A549 (cell line): ENCODE measurements around the gene NCBP3. TPM values are rescaled to one million over a fixed set of nuclear protein-coding genes. Genes with fewer than 3 reads are reported as not detected.

Experiments
- ATAC-seq, 2 experiments: fragments of 200-7000 bp in 1 of 2; fragments of >200 bp in 1 of 2; cut with Nextera tagmentation in 1 of 2; cut with Tn5 transposase in 1 of 2; 3 replicates each; pipeline versions ENCODE4 v1.8.0 to v1.9.1; 2018 to 2020; ENCODE audit warnings: mild to moderate bottlenecking in 1 of 2, moderate library complexity in 1 of 2
- CTCF ChIA-PET: fragments of 300-600 bp; sonication (Branson Sonifier 250); formaldehyde crosslinking; extraction: SDS; loops from one replicate; lab custom pipeline; 2021; ENCODE audit warnings: antibody characterized with exemption, inconsistent platforms; lab: Yijun Ruan, JAX
- POLR2A ChIA-PET: fragments of 350-600 bp; formaldehyde crosslinking; extraction: SDS; loops from one replicate; lab custom pipeline; 2021; ENCODE audit warnings: antibody characterized with exemption, inconsistent platforms; lab: Yijun Ruan, JAX
- DNase-seq, 2 experiments: peaks; one replicate each; pipeline versions ENCODE4 v3.0.0 to v3.0.0-alpha.2; 2011 to 2016; ENCODE audit warnings: low read depth in 1 of 2, low spot score in 1 of 2
- FAIRE-seq: peaks from 2 replicates; lab custom pipeline; 2011; peaks lifted over from hg19 to GRCh38; lab: Jason Lieb, UNC
- H3K27ac ChIP-seq, 2 experiments: fragments of >200 bp; sonication (Bioruptor Twin); formaldehyde crosslinking; 3 replicates each; pipeline ENCODE4 v1.5.1; 2016 to 2017
- H3K4me1 ChIP-seq: fragments of >200 bp; sonication (Bioruptor Twin); formaldehyde crosslinking; 3 replicates; pipeline ENCODE4 v1.6.1; 2016
- H3K4me2 ChIP-seq: fragments of >200 bp; sonication (Bioruptor Twin); formaldehyde crosslinking; 3 replicates; pipeline ENCODE4 v1.6.1; 2016
- H3K4me3 ChIP-seq: fragments of >200 bp; sonication (Bioruptor Twin); formaldehyde crosslinking; 3 replicates; pipeline ENCODE4 v1.5.1; 2016
- H3K9me3 ChIP-seq: fragments of >200 bp; sonication (Bioruptor Twin); formaldehyde crosslinking; 3 replicates; pipeline ENCODE4 v1.6.1; 2016
- BHLHE40 ChIP-seq: IDR thresholded peaks from 2 replicates; pipeline ENCODE4 v1.6.1; 2012; ENCODE audit warnings: low read depth, low read length, inconsistent platforms
- CBX8 ChIP-seq: fragments of 200-600 bp; sonication (generic); IDR thresholded peaks from 2 replicates; pipeline ENCODE4 v1.6.1; 2016
- CHD2 ChIP-seq: fragments of 150-350 bp; IDR thresholded peaks from 2 replicates; pipeline ENCODE4 v1.6.1; 2014; ENCODE audit warnings: low read length; ENCODE audit not compliant: partially characterized antibody
- EHF ChIP-seq: fragments of 250-450 bp; sonication (Bioruptor Pico); IDR thresholded peaks from 2 replicates; pipeline ENCODE4 v1.5.0; 2020; ENCODE audit warnings: mild to moderate bottlenecking
- EP300 ChIP-seq, 2 experiments: fragments of >200 bp; sonication (Bioruptor Twin); formaldehyde crosslinking; IDR thresholded peaks; 2 replicates in 1 of 2; 3 replicates in 1 of 2; pipeline ENCODE4 v1.6.1; 2016 to 2017
- FOSB ChIP-seq: fragments of 250-450 bp; sonication (Bioruptor Pico); IDR thresholded peaks from 2 replicates; pipeline ENCODE4 v1.5.0; 2020; ENCODE audit warnings: mild to moderate bottlenecking, moderate library complexity
- GATA3 ChIP-seq: IDR thresholded peaks from 2 replicates; pipeline ENCODE4 v1.6.1; 2012; ENCODE audit warnings: borderline replicate concordance
- HDAC2 ChIP-seq: fragments of 200-600 bp; sonication (generic); IDR thresholded peaks from 2 replicates; pipeline ENCODE4 v1.6.1; 2016
- HEYL ChIP-seq: fragments of 250-450 bp; sonication (Bioruptor Pico); IDR thresholded peaks from 2 replicates; pipeline ENCODE4 v1.8.0; 2021; ENCODE audit warnings: mild to moderate bottlenecking, moderate library complexity
- JUNB ChIP-seq: fragments of >200 bp; sonication (Bioruptor Twin); formaldehyde crosslinking; IDR thresholded peaks from 2 replicates; pipeline ENCODE4 v1.6.1; 2016
- MAFK ChIP-seq: fragments of 450-650 bp; IDR thresholded peaks from 2 replicates; pipeline ENCODE4 v1.6.1; 2014; ENCODE audit not compliant: partially characterized antibody
- MYC ChIP-seq: IDR thresholded peaks from 2 replicates; pipeline ENCODE4 v1.6.1; 2012; ENCODE audit warnings: mild to moderate bottlenecking, inconsistent platforms, low read length, improper control_type of control experiment, borderline replicate concordance
- NFE2L2 ChIP-seq: fragments of 150-350 bp; conservative IDR thresholded peaks from 2 replicates; pipeline ENCODE4 v1.6.1; 2014; ENCODE audit warnings: low read length
- POLR2A ChIP-seq: IDR thresholded peaks from 2 replicates; pipeline ENCODE4 v1.6.1; 2012; ENCODE audit warnings: mild to moderate bottlenecking, low read length
- RCOR1 ChIP-seq: fragments of 150-350 bp; IDR thresholded peaks from 2 replicates; pipeline ENCODE4 v1.6.1; 2014; ENCODE audit warnings: antibody characterized with exemption, low read length, low read depth
- SMC3 ChIP-seq: fragments of >200 bp; sonication (Bioruptor Twin); formaldehyde crosslinking; IDR thresholded peaks from 3 replicates; pipeline ENCODE4 v1.6.1; 2018; ENCODE audit warnings: inconsistent platforms
- SREBF2 ChIP-seq: fragments of 450-650 bp; IDR thresholded peaks from 2 replicates; pipeline ENCODE4 v1.6.1; 2014; ENCODE audit warnings: mild to moderate bottlenecking, moderate library complexity
- ZC3H11A ChIP-seq: fragments of 450-650 bp; IDR thresholded peaks from 2 replicates; pipeline ENCODE4 v1.6.1; 2014; ENCODE audit warnings: antibody characterized with exemption, mild to moderate bottlenecking
- ZFP36 ChIP-seq: fragments of 450-650 bp; IDR thresholded peaks from 2 replicates; pipeline ENCODE4 v1.6.1; 2014; ENCODE audit warnings: borderline replicate concordance; ENCODE audit not compliant: partially characterized antibody
- WGBS: methylation state at CpG from one replicate; pipeline ENCODE4 v1.1.6; 2017; ENCODE audit errors: missing lambda C conversion rate; 5-methylcytosine and 5-hydroxymethylcytosine counted together
- polyA plus RNA-seq, 4 experiments: library from polyadenylated mRNA; depleted of rRNA in 3 of 4; stranded (reverse); fragments of >200 nt; fragmentation: RNase III in 1 of 4; extraction: RNeasy Plus Mini Kit Qiagen cat#74134 plus additional on column Dnase treatment in 1 of 4; gene quantifications; 2 replicates in 3 of 4; 3 replicates in 1 of 4; pipeline ENCODE4 v1.2.3, GENCODE V29; 2011 to 2017
- TF ChIP-seq, protein P1 (sequence below): fragments of 450-650 bp; IDR thresholded peaks from 2 replicates; pipeline ENCODE4 v1.6.1; 2014; ENCODE audit warnings: antibody characterized with exemption
- TF ChIP-seq, protein P2 (sequence below): fragments of 150-350 bp; IDR thresholded peaks from 2 replicates; pipeline ENCODE4 v1.6.1; 2014; ENCODE audit warnings: low read depth, mild to moderate bottlenecking, low read length

NCBP3 gene
- polyA plus RNA-seq, 2 of the 4 experiments (the other 2 are of a cell fraction): 32.7 to 36.6 TPM

DNA sequence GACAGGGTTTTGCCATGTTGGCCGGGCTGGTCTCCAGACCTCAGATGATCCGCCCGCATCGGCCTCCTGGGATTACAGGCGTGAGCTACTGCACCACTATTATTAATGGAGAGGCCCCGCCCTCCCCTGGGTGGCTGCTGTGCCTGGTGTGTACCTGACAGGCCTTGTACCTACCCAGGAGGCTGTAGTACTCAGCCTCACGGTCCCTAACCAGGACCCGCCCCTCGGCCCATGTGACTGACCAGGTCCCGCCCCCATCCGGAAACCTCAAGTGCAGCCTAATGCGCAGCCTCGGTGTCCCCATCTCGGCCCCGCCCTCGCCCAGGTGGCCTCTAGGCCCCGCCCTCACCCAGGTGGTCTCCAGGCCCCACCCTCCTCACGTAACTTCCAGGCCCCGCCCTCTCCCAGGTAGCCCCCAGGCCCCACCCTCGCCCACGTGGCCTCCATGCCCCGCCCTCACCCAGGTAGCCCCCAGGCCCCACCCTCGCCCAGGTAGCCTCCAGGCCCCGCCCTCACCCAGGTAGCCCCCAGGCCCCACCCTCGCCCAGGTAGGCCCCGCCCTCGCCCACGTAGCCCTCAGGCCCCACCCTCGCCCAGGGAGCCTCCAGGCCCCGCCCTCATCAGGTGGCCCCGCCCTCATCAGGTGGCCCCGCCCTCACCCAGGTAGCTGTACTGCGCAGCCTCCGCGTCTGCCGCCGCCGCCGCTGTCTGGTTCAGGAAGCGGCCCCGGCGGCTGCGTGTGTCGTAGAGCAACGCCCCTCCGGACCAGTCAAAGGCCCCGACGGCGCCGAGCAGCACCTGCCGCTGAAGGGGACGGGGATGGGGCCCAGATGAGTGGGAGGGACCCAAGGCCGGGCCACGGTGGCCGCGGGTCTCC is 91.3 kb downstream of the NCBP3 start:
- peak in 1 of 2 experiments; percentile 58 for DNase-seq
- Histone ChIP-seq H3K4me2 (peak overlapping the region; percentile 63), H3K27ac (peak overlapping the region in 1 of 2 experiments; percentile 45; a peak in 2 of 6 replicates)
- TF ChIP-seq MAFK (no peak), POLR2A (no peak)
- TF ChIP-seq, protein P1, sequence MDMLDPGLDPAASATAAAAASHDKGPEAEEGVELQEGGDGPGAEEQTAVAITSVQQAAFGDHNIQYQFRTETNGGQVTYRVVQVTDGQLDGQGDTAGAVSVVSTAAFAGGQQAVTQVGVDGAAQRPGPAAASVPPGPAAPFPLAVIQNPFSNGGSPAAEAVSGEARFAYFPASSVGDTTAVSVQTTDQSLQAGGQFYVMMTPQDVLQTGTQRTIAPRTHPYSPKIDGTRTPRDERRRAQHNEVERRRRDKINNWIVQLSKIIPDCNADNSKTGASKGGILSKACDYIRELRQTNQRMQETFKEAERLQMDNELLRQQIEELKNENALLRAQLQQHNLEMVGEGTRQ: 0 out of 2 replicates have a peak, but pooled peaks have one; percentile 19
- TF ChIP-seq, all 56 proteins: peak for 1
- Histone ChIP-seq H3K9me3 (peaks cover 7% of the 10 kb centered on the region; the same call in 2 of the 3 replicates), H3K4me1 (peaks cover 9% of the 10 kb centered on the region; the same call in 1 of the 3 replicates), H3K4me3 (peak overlapping the region; percentile 36)
- ATAC-seq (peak; percentile 54 to 75), FAIRE-seq (no peak)
- WGBS: 30% methylated on average over 24 of the region's 56 CpGs
- CTCF ChIA-PET: interaction anchor here (1.2 to 10.1 kb wide), 4 partner anchors 8 to 73 kb away, joined by 3 to 176 read pairs (median 12); no protein-coding TSS in a partner anchor
- POLR2A ChIA-PET: no interaction called here

DNA sequence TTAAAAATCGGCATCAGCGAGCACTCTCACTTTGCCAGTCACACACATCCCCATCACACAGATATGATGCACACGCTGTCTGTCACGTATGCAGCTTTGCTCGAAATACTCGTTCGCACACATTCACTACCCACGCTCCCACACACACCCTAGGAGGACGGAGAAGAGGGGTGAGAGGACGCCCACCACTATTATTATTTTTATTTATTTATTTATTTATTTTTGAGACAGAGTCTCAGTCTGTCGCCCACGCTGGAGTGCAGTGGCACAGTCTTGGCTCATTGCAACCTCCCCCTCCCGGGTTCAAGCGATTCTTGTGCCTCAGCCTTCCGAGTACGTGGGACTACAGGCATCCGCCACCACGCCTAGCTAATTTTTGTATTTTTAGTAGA is 92.0 kb downstream of the NCBP3 start:
- ATAC-seq (no peak), DNase-seq (no peak), FAIRE-seq (no peak)
- Histone ChIP-seq H3K9me3 (0 out of 3 replicates have a peak, but pooled peaks cover 1% of the 10 kb centered on the region), H3K4me3 (no peak overlapping the region), H3K27ac (no peak overlapping the region), H3K4me1 (peaks cover 9% of the 10 kb centered on the region; the same call in 1 of the 3 replicates), H3K4me2 (no peak overlapping the region; the same call in 2 of the 3 replicates)
- TF ChIP-seq GATA3 (no peak), EP300 (IDR thresholded peaks at IDR 0.05) (no peak), ZFP36 (no peak), CHD2 (no peak), FOSB (CRISPR knock-in tag) (no peak), NFE2L2 (no peak), JUNB (no peak), EHF (no peak), SMC3 (no peak), SREBF2 (no peak), RCOR1 (no peak), HDAC2 (no peak), MYC (no peak), HEYL (CRISPR knock-in tag) (no peak)
- TF ChIP-seq, protein P2, sequence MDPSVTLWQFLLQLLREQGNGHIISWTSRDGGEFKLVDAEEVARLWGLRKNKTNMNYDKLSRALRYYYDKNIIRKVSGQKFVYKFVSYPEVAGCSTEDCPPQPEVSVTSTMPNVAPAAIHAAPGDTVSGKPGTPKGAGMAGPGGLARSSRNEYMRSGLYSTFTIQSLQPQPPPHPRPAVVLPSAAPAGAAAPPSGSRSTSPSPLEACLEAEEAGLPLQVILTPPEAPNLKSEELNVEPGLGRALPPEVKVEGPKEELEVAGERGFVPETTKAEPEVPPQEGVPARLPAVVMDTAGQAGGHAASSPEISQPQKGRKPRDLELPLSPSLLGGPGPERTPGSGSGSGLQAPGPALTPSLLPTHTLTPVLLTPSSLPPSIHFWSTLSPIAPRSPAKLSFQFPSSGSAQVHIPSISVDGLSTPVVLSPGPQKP: no peak
- TF ChIP-seq, protein P1: no peak
- ChIA-PET CTCF (interaction anchor here (1.1 to 10.1 kb wide), 5 partner anchors 9 to 74 kb away, joined by 3 to 176 read pairs (median 6); no protein-coding TSS in a partner anchor), POLR2A (no interaction called here)
- WGBS: 84% methylated on average over 18 of the region's 18 CpGs

DNA sequence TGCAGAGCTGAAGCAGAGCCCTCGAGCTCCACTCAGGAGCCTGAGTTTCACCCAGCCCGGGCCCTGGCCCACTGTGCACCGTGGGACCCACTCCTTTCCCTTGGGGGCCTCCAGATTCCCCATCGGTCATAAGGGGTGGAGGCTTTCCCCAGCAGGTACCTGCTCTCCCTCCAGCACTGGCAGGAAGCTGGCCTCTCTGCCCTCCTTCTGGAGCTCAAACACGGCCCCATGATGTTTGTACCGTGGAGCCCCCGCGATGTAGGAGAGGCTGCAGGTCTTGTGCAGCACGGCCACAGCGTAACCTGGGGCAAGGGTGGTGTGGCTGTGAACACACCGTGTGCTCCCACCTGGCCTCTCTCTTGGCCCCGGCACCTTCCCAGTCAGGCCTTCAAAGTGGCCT is 92.4 kb downstream of the NCBP3 start:
- FAIRE-seq: no peak
- CTCF ChIA-PET: interaction anchor here (1.1 to 10.1 kb wide), 5 partner anchors 9 to 74 kb away, joined by 3 to 176 read pairs (median 6); no protein-coding TSS in a partner anchor

More for the DNA sequence above, 92.4 kb downstream of the NCBP3 start:
- WGBS: 73% methylated on average over 9 of the region's 12 CpGs
- no peaks in the 10 kb centered on the region for H3K9me3 ChIP-seq
- peaks cover 9% of the 10 kb centered on the region; the same call in 1 of the 3 replicates for H3K4me1 ChIP-seq
- ATAC-seq (no peak), DNase-seq (no peak)
- H3K4me3 ChIP-seq: no peak overlapping the region
- H3K27ac ChIP-seq: no peak overlapping the region
- POLR2A ChIA-PET: no interaction called here
- TF ChIP-seq CBX8 (no peak), ZC3H11A (no peak), SMC3 (no peak), BHLHE40 (no peak)
- H3K4me2 ChIP-seq: no peak overlapping the region

Other genes with a start within 250 kb of the NCBP3 start
- gene TRPV1, start 236.8 kb downstream of the NCBP3 start, polyA plus RNA-seq (2011; rRNA removed): 3.0 and 4.3 TPM in 2 replicates
- gene TRPV1, start 236.8 kb downstream of the NCBP3 start, polyA plus RNA-seq (2017; fragmentation: RNase III; extraction: RNeasy Plus Mini Kit Qiagen cat#74134 plus additional on column Dnase treatment): 5.0 to 5.3 TPM (median 5.1 TPM) in 3 replicates
- 10.7 and 13.4 TPM in 2 replicates for gene SHPK, start 210.0 kb downstream of the NCBP3 start, polyA plus RNA-seq (2011; rRNA removed)
- 9.5 to 11.2 TPM (median 10.9 TPM) in 3 replicates for gene SHPK, start 210.0 kb downstream of the NCBP3 start, polyA plus RNA-seq (2017; fragmentation: RNase III; extraction: RNeasy Plus Mini Kit Qiagen cat#74134 plus additional on column Dnase treatment)
- gene CTNS, start 209.5 kb downstream of the NCBP3 start, polyA plus RNA-seq (2011; rRNA removed): 6.5 and 7.4 TPM in 2 replicates
- gene CTNS, start 209.5 kb downstream of the NCBP3 start, polyA plus RNA-seq (2017; fragmentation: RNase III; extraction: RNeasy Plus Mini Kit Qiagen cat#74134 plus additional on column Dnase treatment): 15.5 to 20.3 TPM (median 16.3 TPM) in 3 replicates
- gene TAX1BP3, start 177.7 kb downstream of the NCBP3 start, polyA plus RNA-seq (2011; rRNA removed): 89.1 and 122 TPM in 2 replicates
- gene TAX1BP3, start 177.7 kb downstream of the NCBP3 start, polyA plus RNA-seq (2017; fragmentation: RNase III; extraction: RNeasy Plus Mini Kit Qiagen cat#74134 plus additional on column Dnase treatment): 229 to 234 TPM (median 233 TPM) in 3 replicates
- 53.3 and 68.3 TPM in 2 replicates for gene EMC6, start 177.4 kb downstream of the NCBP3 start, polyA plus RNA-seq (2011; rRNA removed)
- gene EMC6, start 177.4 kb downstream of the NCBP3 start, polyA plus RNA-seq (2017; fragmentation: RNase III; extraction: RNeasy Plus Mini Kit Qiagen cat#74134 plus additional on column Dnase treatment): 109 to 122 TPM (median 115 TPM) in 3 replicates
- gene P2RX5, start 150.1 kb downstream of the NCBP3 start, polyA plus RNA-seq (2011; rRNA removed): 7.8 and 12.2 TPM in 2 replicates
- gene P2RX5, start 150.1 kb downstream of the NCBP3 start, polyA plus RNA-seq (2017; fragmentation: RNase III; extraction: RNeasy Plus Mini Kit Qiagen cat#74134 plus additional on column Dnase treatment): 10.6 to 13.3 TPM (median 11.8 TPM) in 3 replicates
- gene HASPIN, start 122.3 kb downstream of the NCBP3 start, polyA plus RNA-seq (2011; rRNA removed): 8.7 and 10.0 TPM in 2 replicates
- 10.9 to 12.0 TPM (median 11.5 TPM) in 3 replicates for gene HASPIN, start 122.3 kb downstream of the NCBP3 start, polyA plus RNA-seq (2017; fragmentation: RNase III; extraction: RNeasy Plus Mini Kit Qiagen cat#74134 plus additional on column Dnase treatment)
- 154 and 165 TPM in 2 replicates for gene ITGAE, start 45.1 kb downstream of the NCBP3 start, polyA plus RNA-seq (2011; rRNA removed)
- gene ITGAE, start 45.1 kb downstream of the NCBP3 start, polyA plus RNA-seq (2017; fragmentation: RNase III; extraction: RNeasy Plus Mini Kit Qiagen cat#74134 plus additional on column Dnase treatment): 151 to 158 TPM (median 156 TPM) in 3 replicates
- 6.9 and 7.7 TPM in 2 replicates for gene CAMKK1, start 46.8 kb upstream of the NCBP3 start, polyA plus RNA-seq (2011; rRNA removed)
- gene CAMKK1, start 46.8 kb upstream of the NCBP3 start, polyA plus RNA-seq (2017; fragmentation: RNase III; extraction: RNeasy Plus Mini Kit Qiagen cat#74134 plus additional on column Dnase treatment): 12.6 to 15.3 TPM (median 14.8 TPM) in 3 replicates
- 0.03 and 0.05 TPM in 2 replicates for gene P2RX1, start 70.2 kb upstream of the NCBP3 start, polyA plus RNA-seq (2011; rRNA removed)
- gene P2RX1, start 70.2 kb upstream of the NCBP3 start, polyA plus RNA-seq (2017; fragmentation: RNase III; extraction: RNeasy Plus Mini Kit Qiagen cat#74134 plus additional on column Dnase treatment): 0.09 to 0.13 TPM in 2 of 3 replicates, not detected in the other
- 5.5 and 6.3 TPM in 2 replicates for gene ATP2A3, start 118.2 kb upstream of the NCBP3 start, polyA plus RNA-seq (2011; rRNA removed)
- 2.5 to 4.1 TPM (median 3.1 TPM) in 3 replicates for gene ATP2A3, start 118.2 kb upstream of the NCBP3 start, polyA plus RNA-seq (2017; fragmentation: RNase III; extraction: RNeasy Plus Mini Kit Qiagen cat#74134 plus additional on column Dnase treatment)